Breast epithelium (tissue), 4 donors: ENCODE data around the gene PKN1. TPM values are rescaled to one million over a fixed set of nuclear protein-coding genes. Genes with fewer than 3 reads are reported as not detected.

Source experiments
- DNase-seq, 2 donors: peaks; one replicate each; pipeline ENCODE4 v3.0.0-alpha.2; 2019; ENCODE audit warnings: low spot score in 2 of 2
- H3K27ac ChIP-seq, 2 donors: fragments of 200-600 bp; sonication (generic) in 1 of 2; one replicate each; pipeline ENCODE4 v1.5.1; 2016 to 2019; ENCODE audit warnings: mild to moderate bottlenecking in 1 of 2
- H3K27me3 ChIP-seq, 2 donors: fragments of 200-600 bp; sonication (generic) in 1 of 2; one replicate each; pipeline versions ENCODE4 v1.5.1 to v1.6.0; 2017 to 2019; ENCODE audit warnings: control low read depth in 1 of 2, mild to moderate bottlenecking in 1 of 2
- H3K36me3 ChIP-seq: fragments of 200-600 bp; one replicate; pipeline ENCODE4 v1.5.1; 2019
- H3K4me1 ChIP-seq, 2 donors: fragments of 200-600 bp; sonication (generic); one replicate each; pipeline ENCODE4 v1.5.1; 2016 to 2019; ENCODE audit warnings: control low read depth in 1 of 2
- H3K4me3 ChIP-seq, 3 donors: fragments of 200-600 bp; sonication (generic); 1 replicate in 2 of 3; 2 replicates in 1 of 3; pipeline ENCODE4 v1.5.1; 2016 to 2019; ENCODE audit warnings: mild to moderate bottlenecking in 3 of 3, moderate library complexity in 2 of 3
- H3K9me3 ChIP-seq, 2 donors: fragments of 200-600 bp; sonication (generic) in 1 of 2; one replicate each; pipeline ENCODE4 v1.5.1; 2016 to 2019; ENCODE audit warnings: control low read depth in 1 of 2
- CTCF ChIP-seq, 3 donors: fragments of 450-650 bp; IDR thresholded peaks; one replicate each; pipeline ENCODE4 v1.5.1; 2016 to 2017; ENCODE audit warnings: antibody characterized with exemption in 3 of 3, mild to moderate bottlenecking in 3 of 3, moderate library complexity in 3 of 3
- POLR2A ChIP-seq: fragments of 450-650 bp; IDR thresholded peaks from one replicate; pipeline ENCODE4 v1.6.1; 2016; ENCODE audit warnings: antibody characterized with exemption, mild to moderate bottlenecking, moderate library complexity
- POLR2AphosphoS5 ChIP-seq, 3 donors: sonication (generic); formaldehyde crosslinking; IDR thresholded peaks; one replicate each; pipeline ENCODE4 v1.6.1; 2017; ENCODE audit warnings: antibody characterized with exemption in 3 of 3
- intact Hi-C: fragments of 100-400 bp; cut with DNase I; formaldehyde crosslinking; loops from one replicate; pipeline ENCODE4 v1.15.1; 2023; ENCODE audit warnings: low total_unique reads
- total RNA-seq, 3 donors: library from RNA; depleted of rRNA; stranded (reverse); fragments of >200 nt; gene quantifications; one replicate each; pipeline ENCODE4 v1.1.0, GENCODE V29; 2016

PKN1 gene
- total RNA-seq, 3 donors from 2014 or later: 40.8 to 78.1 (median 59.6) TPM

GRCh38 chr19:14439014-14439413, 5.9 kb downstream of the PKN1 start:
- intact Hi-C loops: no loop called here
- H3K27ac ChIP-seq: no peak overlapping the region
- TF ChIP-seq POLR2A (no peak), POLR2AphosphoS5 (IDR thresholded peaks at IDR 0.05) (no peak), CTCF (IDR thresholded peaks at IDR 0.05) (no peak)
- H3K36me3 ChIP-seq: peaks cover 5% of the 10 kb centered on the region
- no peak overlapping the region for H3K4me3 ChIP-seq
- H3K27me3 ChIP-seq: no peaks in the 10 kb centered on the region
- peaks cover 4 to 6% of the 10 kb centered on the region in 2 donors for H3K4me1 ChIP-seq
- no peak for DNase-seq
- H3K9me3 ChIP-seq: no peaks in the 10 kb centered on the region

GRCh38 chr19:14440049-14440448, 6.9 kb downstream of the PKN1 start:
- Histone ChIP-seq H3K9me3 (no peaks in the 10 kb centered on the region), H3K27me3 (no peaks in the 10 kb centered on the region), H3K36me3 (peaks cover 12% of the 10 kb centered on the region), H3K4me3 (peak overlapping the region; percentile 23 to 48 (median 25)), H3K4me1 (no peaks in the 10 kb centered on the region), H3K27ac (peak overlapping the region in 1 of 2 donors; percentile 12)
- intact Hi-C loops: no loop called here
- TF ChIP-seq POLR2AphosphoS5 (IDR thresholded peaks at IDR 0.05): no peak
- TF ChIP-seq POLR2A: no peak
- no peak for TF ChIP-seq CTCF (IDR thresholded peaks at IDR 0.05)
- no peak for DNase-seq

- TF ChIP-seq CTCF (IDR thresholded peaks at IDR 0.05) (no peak), POLR2A (no peak), POLR2AphosphoS5 (IDR thresholded peaks at IDR 0.05) (no peak)
- Histone ChIP-seq H3K27me3 (no peaks in the 10 kb centered on the region), H3K4me1 (no peaks in the 10 kb centered on the region), H3K4me3 (no peak overlapping the region), H3K9me3 (no peaks in the 10 kb centered on the region), H3K36me3 (peaks cover 12% of the 10 kb centered on the region), H3K27ac (no peak overlapping the region)
- DNase-seq: no peak
- intact Hi-C loops: no loop called here
Observed at GRCh38 chr19:14441041-14441938, 8.2 kb downstream of the PKN1 start.

DNA sequence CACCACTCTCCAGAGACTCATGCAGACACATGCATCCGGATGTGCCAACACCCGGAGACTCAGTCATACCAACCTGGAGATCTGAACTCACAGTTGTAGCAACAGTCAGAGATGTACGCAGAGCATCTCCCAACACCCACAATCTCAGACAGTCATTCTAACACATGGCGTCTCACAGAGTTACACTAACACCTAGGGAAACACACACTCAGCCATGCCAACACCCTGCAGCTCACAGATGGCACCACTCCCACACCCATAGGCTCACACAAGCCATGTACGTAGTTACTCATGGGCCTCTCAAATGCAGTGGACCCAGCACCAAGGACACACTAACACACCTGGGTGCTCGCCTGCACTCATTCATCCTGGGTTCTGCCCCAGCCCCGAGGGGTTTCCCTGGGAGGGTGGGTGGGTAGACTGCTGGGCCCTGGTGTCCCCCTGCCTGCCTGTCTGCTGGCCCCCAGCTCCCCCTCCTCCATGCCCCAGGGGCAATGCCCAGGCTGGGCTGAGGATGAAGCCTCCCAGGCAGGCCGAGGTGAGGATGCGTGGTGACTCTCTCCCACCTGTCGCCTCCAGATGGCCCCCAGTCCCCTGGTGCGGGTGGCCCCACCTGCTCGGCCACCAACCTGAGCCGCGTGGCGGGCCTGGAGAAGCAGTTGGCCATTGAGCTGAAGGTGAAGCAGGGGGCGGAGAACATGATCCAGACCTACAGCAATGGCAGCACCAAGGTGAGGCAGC, 10.0 kb downstream of the PKN1 start:
- Histone ChIP-seq H3K9me3 (no peaks in the 10 kb centered on the region), H3K36me3 (peaks cover 12% of the 10 kb centered on the region), H3K4me3 (no peak overlapping the region), H3K27ac (no peak overlapping the region), H3K4me1 (no peaks in the 10 kb centered on the region), H3K27me3 (no peaks in the 10 kb centered on the region)
- intact Hi-C loops: no loop called here
- TF ChIP-seq CTCF (IDR thresholded peaks at IDR 0.05) (no peak), POLR2A (no peak), POLR2AphosphoS5 (IDR thresholded peaks at IDR 0.05) (no peak)
- no peak for DNase-seq
